Measurements from ENCODE around the gene MCC.

MCC gene

GRCh38 chr5:113036826-113037225 lies 451.4 kb downstream of the MCC start:
- no peak for TF ChIP-seq SNAI2 (CRISPR knock-in tag; IDR thresholded peaks at IDR 0.05)
- no peak for TF ChIP-seq ZNF565 (CRISPR knock-in tag; conservative IDR thresholded peaks at IDR 0.05; ENCODE audit: low read depth)
- TF ChIP-seq ZC3H10 (CRISPR knock-in tag; IDR thresholded peaks at IDR 0.05): no peak
- TF ChIP-seq GLIS3 (CRISPR knock-in tag; IDR thresholded peaks at IDR 0.05): no peak
- TF ChIP-seq CSDC2 (CRISPR knock-in tag; IDR thresholded peaks at IDR 0.05): no peak
- TF ChIP-seq TCF4 (CRISPR knock-in tag; IDR thresholded peaks at IDR 0.05; ENCODE audit: borderline replicate concordance): no peak
- TF ChIP-seq, protein P1, sequence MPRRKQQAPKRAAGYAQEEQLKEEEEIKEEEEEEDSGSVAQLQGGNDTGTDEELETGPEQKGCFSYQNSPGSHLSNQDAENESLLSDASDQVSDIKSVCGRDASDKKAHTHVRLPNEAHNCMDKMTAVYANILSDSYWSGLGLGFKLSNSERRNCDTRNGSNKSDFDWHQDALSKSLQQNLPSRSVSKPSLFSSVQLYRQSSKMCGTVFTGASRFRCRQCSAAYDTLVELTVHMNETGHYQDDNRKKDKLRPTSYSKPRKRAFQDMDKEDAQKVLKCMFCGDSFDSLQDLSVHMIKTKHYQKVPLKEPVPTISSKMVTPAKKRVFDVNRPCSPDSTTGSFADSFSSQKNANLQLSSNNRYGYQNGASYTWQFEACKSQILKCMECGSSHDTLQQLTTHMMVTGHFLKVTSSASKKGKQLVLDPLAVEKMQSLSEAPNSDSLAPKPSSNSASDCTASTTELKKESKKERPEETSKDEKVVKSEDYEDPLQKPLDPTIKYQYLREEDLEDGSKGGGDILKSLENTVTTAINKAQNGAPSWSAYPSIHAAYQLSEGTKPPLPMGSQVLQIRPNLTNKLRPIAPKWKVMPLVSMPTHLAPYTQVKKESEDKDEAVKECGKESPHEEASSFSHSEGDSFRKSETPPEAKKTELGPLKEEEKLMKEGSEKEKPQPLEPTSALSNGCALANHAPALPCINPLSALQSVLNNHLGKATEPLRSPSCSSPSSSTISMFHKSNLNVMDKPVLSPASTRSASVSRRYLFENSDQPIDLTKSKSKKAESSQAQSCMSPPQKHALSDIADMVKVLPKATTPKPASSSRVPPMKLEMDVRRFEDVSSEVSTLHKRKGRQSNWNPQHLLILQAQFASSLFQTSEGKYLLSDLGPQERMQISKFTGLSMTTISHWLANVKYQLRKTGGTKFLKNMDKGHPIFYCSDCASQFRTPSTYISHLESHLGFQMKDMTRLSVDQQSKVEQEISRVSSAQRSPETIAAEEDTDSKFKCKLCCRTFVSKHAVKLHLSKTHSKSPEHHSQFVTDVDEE (CRISPR knock-in tag; IDR thresholded peaks at IDR 0.05): no peak
- TF ChIP-seq, protein P2, sequence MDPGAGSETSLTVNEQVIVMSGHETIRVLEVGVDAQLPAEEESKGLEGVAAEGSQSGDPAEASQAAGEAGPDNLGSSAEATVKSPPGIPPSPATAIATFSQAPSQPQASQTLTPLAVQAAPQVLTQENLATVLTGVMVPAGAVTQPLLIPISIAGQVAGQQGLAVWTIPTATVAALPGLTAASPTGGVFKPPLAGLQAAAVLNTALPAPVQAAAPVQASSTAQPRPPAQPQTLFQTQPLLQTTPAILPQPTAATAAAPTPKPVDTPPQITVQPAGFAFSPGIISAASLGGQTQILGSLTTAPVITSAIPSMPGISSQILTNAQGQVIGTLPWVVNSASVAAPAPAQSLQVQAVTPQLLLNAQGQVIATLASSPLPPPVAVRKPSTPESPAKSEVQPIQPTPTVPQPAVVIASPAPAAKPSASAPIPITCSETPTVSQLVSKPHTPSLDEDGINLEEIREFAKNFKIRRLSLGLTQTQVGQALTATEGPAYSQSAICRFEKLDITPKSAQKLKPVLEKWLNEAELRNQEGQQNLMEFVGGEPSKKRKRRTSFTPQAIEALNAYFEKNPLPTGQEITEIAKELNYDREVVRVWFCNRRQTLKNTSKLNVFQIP (CRISPR knock-in tag; IDR thresholded peaks at IDR 0.05; ENCODE audit: borderline replicate concordance, low read depth): no peak
- no peak for TF ChIP-seq OSR1 (CRISPR knock-in tag; IDR thresholded peaks at IDR 0.05)
- TF ChIP-seq PPARA (CRISPR knock-in tag; IDR thresholded peaks at IDR 0.05; ENCODE audit: borderline replicate concordance): no peak
- no peak for TF ChIP-seq BACH2 (CRISPR knock-in tag; IDR thresholded peaks at IDR 0.05; ENCODE audit: borderline replicate concordance)
- TF ChIP-seq, protein P3, sequence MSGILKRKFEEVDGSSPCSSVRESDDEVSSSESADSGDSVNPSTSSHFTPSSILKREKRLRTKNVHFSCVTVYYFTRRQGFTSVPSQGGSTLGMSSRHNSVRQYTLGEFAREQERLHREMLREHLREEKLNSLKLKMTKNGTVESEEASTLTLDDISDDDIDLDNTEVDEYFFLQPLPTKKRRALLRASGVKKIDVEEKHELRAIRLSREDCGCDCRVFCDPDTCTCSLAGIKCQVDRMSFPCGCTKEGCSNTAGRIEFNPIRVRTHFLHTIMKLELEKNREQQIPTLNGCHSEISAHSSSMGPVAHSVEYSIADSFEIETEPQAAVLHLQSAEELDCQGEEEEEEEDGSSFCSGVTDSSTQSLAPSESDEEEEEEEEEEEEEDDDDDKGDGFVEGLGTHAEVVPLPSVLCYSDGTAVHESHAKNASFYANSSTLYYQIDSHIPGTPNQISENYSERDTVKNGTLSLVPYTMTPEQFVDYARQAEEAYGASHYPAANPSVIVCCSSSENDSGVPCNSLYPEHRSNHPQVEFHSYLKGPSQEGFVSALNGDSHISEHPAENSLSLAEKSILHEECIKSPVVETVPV (CRISPR knock-in tag; IDR thresholded peaks at IDR 0.05): no peak
- no peak for TF ChIP-seq ZFP3 (CRISPR knock-in tag; IDR thresholded peaks at IDR 0.05)
- TF ChIP-seq RARB (CRISPR knock-in tag; IDR thresholded peaks at IDR 0.05): no peak
- TF ChIP-seq, protein P4, sequence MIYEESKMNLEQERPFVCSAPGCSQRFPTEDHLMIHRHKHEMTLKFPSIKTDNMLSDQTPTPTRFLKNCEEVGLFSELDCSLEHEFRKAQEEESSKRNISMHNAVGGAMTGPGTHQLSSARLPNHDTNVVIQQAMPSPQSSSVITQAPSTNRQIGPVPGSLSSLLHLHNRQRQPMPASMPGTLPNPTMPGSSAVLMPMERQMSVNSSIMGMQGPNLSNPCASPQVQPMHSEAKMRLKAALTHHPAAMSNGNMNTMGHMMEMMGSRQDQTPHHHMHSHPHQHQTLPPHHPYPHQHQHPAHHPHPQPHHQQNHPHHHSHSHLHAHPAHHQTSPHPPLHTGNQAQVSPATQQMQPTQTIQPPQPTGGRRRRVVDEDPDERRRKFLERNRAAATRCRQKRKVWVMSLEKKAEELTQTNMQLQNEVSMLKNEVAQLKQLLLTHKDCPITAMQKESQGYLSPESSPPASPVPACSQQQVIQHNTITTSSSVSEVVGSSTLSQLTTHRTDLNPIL (CRISPR knock-in tag; IDR thresholded peaks at IDR 0.05; ENCODE audit: low read depth): no peak
- no peak for TF ChIP-seq ARNTL (CRISPR knock-in tag; IDR thresholded peaks at IDR 0.05; ENCODE audit: borderline replicate concordance, low read depth)
- no peak for TF ChIP-seq PATZ1 (CRISPR knock-in tag; IDR thresholded peaks at IDR 0.05; ENCODE audit: borderline replicate concordance)
- ATAC-seq: no peak

DNA sequence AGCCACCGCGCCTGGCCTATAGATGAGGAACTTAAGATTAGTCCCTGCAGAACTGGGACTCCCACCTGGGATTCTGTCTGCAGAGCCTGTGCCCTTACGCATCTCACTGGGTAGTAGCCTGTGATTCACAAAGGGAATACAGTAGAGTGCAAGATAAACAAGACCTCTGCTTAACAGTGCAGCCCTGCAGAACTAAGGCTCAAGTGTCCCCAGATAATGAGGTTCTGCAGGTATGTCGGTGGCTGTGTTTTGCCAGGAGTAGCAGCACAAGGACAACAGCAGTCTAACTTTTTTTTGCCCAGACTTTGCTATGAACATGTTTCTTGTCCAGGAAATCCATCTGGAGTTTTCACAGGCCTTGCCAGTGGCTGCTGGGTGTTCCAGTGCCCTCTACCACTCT lies 451.9 kb downstream of the MCC start:
- no peak for ATAC-seq
- TF ChIP-seq TCF4 (CRISPR knock-in tag; IDR thresholded peaks at IDR 0.05; ENCODE audit: borderline replicate concordance) (no peak), ZC3H10 (CRISPR knock-in tag; IDR thresholded peaks at IDR 0.05) (no peak), ZFP30 (CRISPR knock-in tag; IDR thresholded peaks at IDR 0.05) (no peak), ZNF8 (CRISPR knock-in tag; IDR thresholded peaks at IDR 0.05) (no peak), ISL1 (CRISPR knock-in tag; IDR thresholded peaks at IDR 0.05) (no peak), ZNF565 (CRISPR knock-in tag; conservative IDR thresholded peaks at IDR 0.05; ENCODE audit: low read depth) (no peak), CSDC2 (CRISPR knock-in tag; IDR thresholded peaks at IDR 0.05) (no peak), ESRRG (CRISPR knock-in tag; IDR thresholded peaks at IDR 0.05) (no peak), ZFP3 (CRISPR knock-in tag; IDR thresholded peaks at IDR 0.05) (no peak), PATZ1 (CRISPR knock-in tag; IDR thresholded peaks at IDR 0.05; ENCODE audit: borderline replicate concordance) (no peak)
- TF ChIP-seq, protein P1 (CRISPR knock-in tag; IDR thresholded peaks at IDR 0.05): no peak
